ENCODE results near the gene CEP43. TPM values are rescaled to one million over a fixed set of nuclear protein-coding genes. Genes with fewer than 3 reads are reported as not detected.

The CEP43 gene
- total RNA-seq, 1 donor from 2014 or later = 16.0 TPM

DNA sequence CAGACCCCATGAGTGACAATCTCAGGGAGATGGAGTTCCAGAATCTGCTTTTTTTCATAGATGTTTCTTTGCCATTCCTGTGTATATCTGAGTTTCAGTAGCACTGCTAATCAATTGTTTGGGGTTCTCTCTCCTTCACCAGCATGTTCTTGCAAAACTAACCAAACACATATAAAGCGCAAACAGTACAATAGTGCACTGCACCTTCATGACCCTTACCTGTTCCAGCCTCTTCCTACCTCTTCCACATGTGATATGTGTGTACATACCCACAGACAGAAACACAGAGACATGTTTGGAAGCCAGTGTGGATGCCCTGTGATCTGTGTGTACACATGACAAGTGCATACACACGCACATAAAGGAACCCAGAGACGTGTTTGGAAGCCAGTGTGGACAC is 1.8 kb upstream of the CEP43 start:
- Mint-ChIP-seq H3K36me3 (ENCODE audit: low read depth, unreplicated experiment) (no peaks in the 10 kb centered on the region), H3K9me3 (ENCODE audit: unreplicated experiment) (no peaks in the 10 kb centered on the region), H3K4me3 (ENCODE audit: unreplicated experiment) (peak overlapping the region; percentile 76), H3K27ac (ENCODE audit: unreplicated experiment) (no peak overlapping the region), H3K4me1 (ENCODE audit: low read depth, unreplicated experiment) (peaks cover 12% of the 10 kb centered on the region), H3K27me3 (ENCODE audit: low read depth, unreplicated experiment) (no peaks in the 10 kb centered on the region)
- Histone ChIP-seq H3K9me3 (ENCODE audit: insufficient read depth, low read depth, low read length) (no peaks in the 10 kb centered on the region), H3K27ac (ENCODE audit: low read depth, low read length) (no peak overlapping the region), H4K20me1 (ENCODE audit: insufficient read depth, low read length) (peaks cover 16% of the 10 kb centered on the region), H3K4me2 (ENCODE audit: low read length) (peak overlapping the region; percentile 95), H3K36me3 (ENCODE audit: insufficient read depth, low read length) (no peaks in the 10 kb centered on the region), H3K9ac (ENCODE audit: low read length) (peak overlapping the region; percentile 83), H3K79me2 (ENCODE audit: insufficient read depth, low read length) (peaks cover 89% of the 10 kb centered on the region), H2AFZ (ENCODE audit: low read depth, low read length) (peak overlapping the region; percentile 81), H3K27me3 (ENCODE audit: insufficient read depth, low read length) (no peaks in the 10 kb centered on the region), H3K4me1 (ENCODE audit: insufficient read depth, low read length) (no peaks in the 10 kb centered on the region), H3K4me3 (ENCODE audit: insufficient read depth, low read depth, low read length) (peak overlapping the region; percentile 78)
- FAIRE-seq (no peak), DNase-seq (ENCODE audit: low read depth) (no peak)
- TF ChIP-seq, protein P1, sequence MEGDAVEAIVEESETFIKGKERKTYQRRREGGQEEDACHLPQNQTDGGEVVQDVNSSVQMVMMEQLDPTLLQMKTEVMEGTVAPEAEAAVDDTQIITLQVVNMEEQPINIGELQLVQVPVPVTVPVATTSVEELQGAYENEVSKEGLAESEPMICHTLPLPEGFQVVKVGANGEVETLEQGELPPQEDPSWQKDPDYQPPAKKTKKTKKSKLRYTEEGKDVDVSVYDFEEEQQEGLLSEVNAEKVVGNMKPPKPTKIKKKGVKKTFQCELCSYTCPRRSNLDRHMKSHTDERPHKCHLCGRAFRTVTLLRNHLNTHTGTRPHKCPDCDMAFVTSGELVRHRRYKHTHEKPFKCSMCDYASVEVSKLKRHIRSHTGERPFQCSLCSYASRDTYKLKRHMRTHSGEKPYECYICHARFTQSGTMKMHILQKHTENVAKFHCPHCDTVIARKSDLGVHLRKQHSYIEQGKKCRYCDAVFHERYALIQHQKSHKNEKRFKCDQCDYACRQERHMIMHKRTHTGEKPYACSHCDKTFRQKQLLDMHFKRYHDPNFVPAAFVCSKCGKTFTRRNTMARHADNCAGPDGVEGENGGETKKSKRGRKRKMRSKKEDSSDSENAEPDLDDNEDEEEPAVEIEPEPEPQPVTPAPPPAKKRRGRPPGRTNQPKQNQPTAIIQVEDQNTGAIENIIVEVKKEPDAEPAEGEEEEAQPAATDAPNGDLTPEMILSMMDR (IDR thresholded peaks at IDR 0.05; ENCODE audit: insufficient read depth, low read depth, low read length) = no peak
- no peak for TF ChIP-seq EZH2 (IDR thresholded peaks at IDR 0.05; ENCODE audit: insufficient read depth, low read length)

DNA sequence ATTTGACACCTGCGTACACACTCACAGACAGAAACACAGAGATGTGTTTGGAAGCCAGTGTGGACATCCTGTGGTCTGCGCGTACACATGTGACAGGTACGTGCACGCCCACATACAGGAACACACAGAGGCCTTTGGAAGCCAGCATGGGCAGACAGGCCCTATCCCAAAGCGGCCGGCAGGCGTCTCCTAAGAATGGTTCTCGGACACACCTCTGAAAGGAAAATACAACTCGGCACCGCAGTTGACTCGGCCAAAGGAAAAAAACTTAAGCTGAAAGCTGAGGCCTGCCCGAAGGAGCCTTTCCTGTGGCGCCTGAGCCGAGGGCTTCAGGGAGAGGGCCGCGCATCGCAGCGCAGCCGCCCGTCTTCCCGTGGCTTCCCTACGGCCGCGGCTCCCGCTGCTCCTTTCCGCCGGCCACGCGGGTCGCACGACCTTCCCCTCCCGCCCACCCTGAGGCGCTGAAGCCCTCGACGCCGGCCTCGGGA is 1.4 kb upstream of the CEP43 start:
- Histone ChIP-seq H3K36me3 (ENCODE audit: insufficient read depth, low read length) (no peaks in the 10 kb centered on the region), H3K27ac (ENCODE audit: low read depth, low read length) (peak overlapping the region; percentile 69), H3K4me1 (ENCODE audit: insufficient read depth, low read length) (no peaks in the 10 kb centered on the region), H3K4me2 (ENCODE audit: low read length) (peak overlapping the region; percentile 95), H3K4me3 (ENCODE audit: insufficient read depth, low read depth, low read length) (peak overlapping the region; percentile 78), H3K79me2 (ENCODE audit: insufficient read depth, low read length) (peaks cover 87% of the 10 kb centered on the region), H2AFZ (ENCODE audit: low read depth, low read length) (peak overlapping the region; percentile 81), H3K9me3 (ENCODE audit: insufficient read depth, low read depth, low read length) (no peaks in the 10 kb centered on the region), H4K20me1 (ENCODE audit: insufficient read depth, low read length) (peaks cover 16% of the 10 kb centered on the region), H3K27me3 (ENCODE audit: insufficient read depth, low read length) (no peaks in the 10 kb centered on the region), H3K9ac (ENCODE audit: low read length) (peak overlapping the region; percentile 83)
- no peak for TF ChIP-seq EZH2 (IDR thresholded peaks at IDR 0.05; ENCODE audit: insufficient read depth, low read length)
- TF ChIP-seq, protein P1 (IDR thresholded peaks at IDR 0.05; ENCODE audit: insufficient read depth, low read depth, low read length) = peak; percentile 45
- Mint-ChIP-seq H3K4me3 (ENCODE audit: unreplicated experiment) (peak overlapping the region; percentile 76), H3K27ac (ENCODE audit: unreplicated experiment) (no peak overlapping the region), H3K36me3 (ENCODE audit: low read depth, unreplicated experiment) (no peaks in the 10 kb centered on the region), H3K9me3 (ENCODE audit: unreplicated experiment) (no peaks in the 10 kb centered on the region), H3K27me3 (ENCODE audit: low read depth, unreplicated experiment) (no peaks in the 10 kb centered on the region), H3K4me1 (ENCODE audit: low read depth, unreplicated experiment) (peaks cover 12% of the 10 kb centered on the region)
- DNase-seq (ENCODE audit: low read depth) = peak; percentile 60
- no peak for FAIRE-seq
